ENCODE data around the gene INTS15. TPM values are rescaled to one million over a fixed set of nuclear protein-coding genes. Genes with fewer than 3 reads are reported as not detected.

The INTS15 gene
- total RNA-seq, 1 donor from 2014 or later, result 7.4 TPM

DNA sequence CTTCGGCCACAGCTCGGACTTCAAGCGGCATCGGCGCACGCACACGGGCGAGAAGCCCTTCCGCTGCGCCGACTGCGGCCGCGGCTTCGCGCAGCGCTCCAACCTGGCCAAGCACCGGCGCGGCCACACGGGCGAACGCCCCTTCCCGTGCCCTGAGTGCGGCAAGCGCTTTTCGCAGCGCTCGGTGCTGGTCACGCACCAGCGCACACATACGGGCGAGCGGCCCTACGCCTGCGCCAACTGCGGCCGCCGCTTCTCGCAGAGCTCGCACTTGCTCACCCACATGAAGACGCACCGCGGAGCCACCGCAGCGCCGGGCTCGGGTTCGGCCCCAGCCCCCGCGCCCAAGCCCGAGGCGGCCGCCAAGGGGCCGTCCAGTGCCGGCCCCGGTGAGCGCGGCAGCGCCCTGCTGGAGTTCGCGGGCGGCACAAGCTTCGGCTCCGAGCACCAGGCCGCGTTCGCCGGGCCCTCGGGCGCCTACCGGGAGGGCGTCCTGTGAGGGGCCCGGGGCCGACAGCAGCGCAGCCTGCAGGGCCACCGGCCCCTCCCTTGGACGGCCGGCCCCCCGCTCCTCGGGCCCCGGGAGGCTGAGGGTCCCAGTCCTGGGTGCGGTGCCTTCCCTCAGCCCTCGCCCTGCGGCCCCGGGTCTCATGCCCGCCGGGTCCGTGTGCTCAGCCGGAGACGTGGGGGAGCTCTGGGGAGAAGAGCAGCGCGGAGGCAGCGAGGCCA lies 64.5 kb downstream of the INTS15 start:
- DNase-seq (ENCODE audit: low read depth) (no peak), FAIRE-seq (no peak)
- TF ChIP-seq, protein P1, sequence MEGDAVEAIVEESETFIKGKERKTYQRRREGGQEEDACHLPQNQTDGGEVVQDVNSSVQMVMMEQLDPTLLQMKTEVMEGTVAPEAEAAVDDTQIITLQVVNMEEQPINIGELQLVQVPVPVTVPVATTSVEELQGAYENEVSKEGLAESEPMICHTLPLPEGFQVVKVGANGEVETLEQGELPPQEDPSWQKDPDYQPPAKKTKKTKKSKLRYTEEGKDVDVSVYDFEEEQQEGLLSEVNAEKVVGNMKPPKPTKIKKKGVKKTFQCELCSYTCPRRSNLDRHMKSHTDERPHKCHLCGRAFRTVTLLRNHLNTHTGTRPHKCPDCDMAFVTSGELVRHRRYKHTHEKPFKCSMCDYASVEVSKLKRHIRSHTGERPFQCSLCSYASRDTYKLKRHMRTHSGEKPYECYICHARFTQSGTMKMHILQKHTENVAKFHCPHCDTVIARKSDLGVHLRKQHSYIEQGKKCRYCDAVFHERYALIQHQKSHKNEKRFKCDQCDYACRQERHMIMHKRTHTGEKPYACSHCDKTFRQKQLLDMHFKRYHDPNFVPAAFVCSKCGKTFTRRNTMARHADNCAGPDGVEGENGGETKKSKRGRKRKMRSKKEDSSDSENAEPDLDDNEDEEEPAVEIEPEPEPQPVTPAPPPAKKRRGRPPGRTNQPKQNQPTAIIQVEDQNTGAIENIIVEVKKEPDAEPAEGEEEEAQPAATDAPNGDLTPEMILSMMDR (IDR thresholded peaks at IDR 0.05; ENCODE audit: insufficient read depth, low read length, severe bottlenecking), result no peak
- Histone ChIP-seq H3K36me3 (ENCODE audit: control insufficient read depth, insufficient read depth, low read length) (peaks cover 12% of the 10 kb centered on the region), H3K4me3 (ENCODE audit: low read depth, low read length) (no peak overlapping the region), H3K27me3 (ENCODE audit: control insufficient read depth, insufficient read depth, low read length) (no peaks in the 10 kb centered on the region)

DNA sequence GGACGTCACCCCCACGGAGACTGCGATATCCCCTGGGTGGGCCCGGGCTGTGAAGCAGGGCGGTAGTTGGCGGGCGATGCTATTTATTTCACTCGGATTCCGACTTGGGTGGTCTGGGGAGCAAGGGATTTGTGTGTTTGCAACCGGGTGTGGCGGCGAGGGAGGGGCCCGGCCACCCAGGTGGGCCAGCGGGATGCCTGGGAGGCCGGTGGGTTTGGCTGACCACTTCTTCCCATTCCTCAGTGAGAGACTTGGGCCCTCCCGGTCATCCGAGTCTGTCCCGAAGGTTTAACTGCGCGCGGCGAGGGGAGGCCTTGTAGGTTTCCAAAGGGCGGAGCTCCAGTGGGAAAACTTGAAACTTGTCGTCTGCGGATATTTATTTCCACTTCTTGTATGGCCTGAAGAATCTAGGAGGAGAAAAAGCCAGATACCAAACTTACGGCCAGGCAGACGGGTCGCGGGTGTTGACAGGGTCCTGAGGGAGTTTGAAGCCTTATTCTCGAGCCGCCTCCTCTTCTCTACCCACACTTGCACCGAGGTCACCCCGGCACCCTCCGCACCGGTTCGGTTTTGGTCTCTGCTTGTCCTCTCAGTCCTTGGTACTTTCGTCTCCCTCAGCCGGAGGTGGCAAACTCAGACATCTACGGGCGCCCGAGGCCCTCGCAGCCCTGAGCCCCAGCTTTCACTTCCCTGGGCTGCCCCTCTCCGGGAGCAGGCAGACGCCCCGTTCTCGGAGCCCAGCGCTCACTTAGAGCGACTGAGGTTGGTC lies 65.2 kb downstream of the INTS15 start:
- no peak for DNase-seq (ENCODE audit: low read depth)

DNA sequence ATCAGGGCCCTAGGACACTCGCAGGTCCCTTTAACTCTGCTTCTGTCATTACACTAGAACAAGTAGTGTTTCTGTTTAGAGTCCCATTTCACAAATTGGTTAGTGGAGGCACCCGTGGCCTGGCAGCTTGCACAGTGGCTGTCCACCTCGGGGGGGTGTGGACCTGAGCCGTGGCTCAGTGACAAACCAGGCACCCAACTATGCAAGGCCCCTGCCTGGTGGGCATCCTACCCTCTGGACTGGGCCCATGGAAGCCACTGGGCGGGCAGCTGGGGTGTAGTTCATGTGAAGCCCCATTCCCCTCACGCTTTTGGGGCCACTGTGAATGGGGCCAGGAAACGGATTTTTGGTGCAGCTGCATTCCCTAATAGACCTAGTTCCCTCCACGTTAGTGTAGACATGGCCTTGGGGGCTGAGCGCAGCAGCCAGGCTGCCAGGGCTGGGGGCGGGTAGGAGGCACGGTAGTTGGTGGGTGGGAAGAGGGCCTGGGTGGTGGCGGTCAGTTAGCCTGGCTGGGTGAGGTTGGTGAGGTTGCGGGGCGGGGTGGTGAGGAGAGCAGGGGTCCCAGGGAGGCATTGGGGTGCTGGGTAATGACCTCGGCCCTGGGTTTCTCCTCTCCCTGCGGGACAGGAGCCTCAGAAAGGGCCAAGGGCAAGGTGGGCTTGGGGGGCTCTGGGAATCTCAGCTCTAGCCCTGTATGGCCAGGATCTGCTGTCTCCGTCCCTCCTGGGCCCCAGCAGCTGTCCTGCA lies 66.0 kb downstream of the INTS15 start:
- no peak for DNase-seq (ENCODE audit: low read depth)
- Histone ChIP-seq H3K4me3 (ENCODE audit: low read depth, low read length) (no peak overlapping the region), H3K27me3 (ENCODE audit: control insufficient read depth, insufficient read depth, low read length) (no peaks in the 10 kb centered on the region), H3K36me3 (ENCODE audit: control insufficient read depth, insufficient read depth, low read length) (peaks cover 4% of the 10 kb centered on the region)
- no peak for FAIRE-seq
- TF ChIP-seq, protein P1 (IDR thresholded peaks at IDR 0.05; ENCODE audit: insufficient read depth, low read length, severe bottlenecking), result no peak

More for the DNA sequence above, 65.2 kb downstream of the INTS15 start:
- TF ChIP-seq, protein P1 (IDR thresholded peaks at IDR 0.05; ENCODE audit: insufficient read depth, low read length, severe bottlenecking), result no peak
- H3K4me3 ChIP-seq (ENCODE audit: low read depth, low read length), result no peak overlapping the region
- no peaks in the 10 kb centered on the region for H3K27me3 ChIP-seq (ENCODE audit: control insufficient read depth, insufficient read depth, low read length)
- FAIRE-seq, result no peak
- H3K36me3 ChIP-seq (ENCODE audit: control insufficient read depth, insufficient read depth, low read length), result peaks cover 7% of the 10 kb centered on the region

DNA sequence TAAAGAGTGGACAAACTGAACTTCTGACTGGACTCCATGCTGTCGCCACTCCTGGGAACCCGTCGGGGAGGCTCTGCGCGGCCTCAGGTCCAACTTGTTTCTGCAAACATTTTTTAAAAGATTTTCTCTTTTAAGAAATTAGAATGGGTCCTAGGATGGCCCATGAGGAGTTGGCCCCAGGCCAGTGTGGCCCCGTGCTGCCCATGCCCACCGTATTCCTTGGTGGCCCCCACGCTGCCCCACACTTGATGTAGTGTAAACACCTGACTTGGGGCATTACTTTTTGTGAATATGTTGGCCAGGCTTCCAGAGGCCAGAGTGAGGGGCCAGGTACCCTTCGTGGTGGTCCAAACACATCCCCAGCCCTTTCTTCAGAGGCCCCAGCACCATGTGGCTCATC lies 66.6 kb downstream of the INTS15 start:
- TF ChIP-seq, protein P1 (IDR thresholded peaks at IDR 0.05; ENCODE audit: insufficient read depth, low read length, severe bottlenecking), result no peak
- FAIRE-seq (no peak), DNase-seq (ENCODE audit: low read depth) (no peak)
- H3K36me3 ChIP-seq (ENCODE audit: control insufficient read depth, insufficient read depth, low read length), result peaks cover 4% of the 10 kb centered on the region
- no peak overlapping the region for H3K4me3 ChIP-seq (ENCODE audit: low read depth, low read length)
- H3K27me3 ChIP-seq (ENCODE audit: control insufficient read depth, insufficient read depth, low read length), result no peaks in the 10 kb centered on the region

Other genes starting within 250 kb of the INTS15 start
- gene FAM220A, start 241.1 kb upstream of the INTS15 start, total RNA-seq, result 31.6 and 42.5 TPM in 2 replicates
- 81.5 and 108 TPM in 2 replicates for gene RAC1, start 215.5 kb upstream of the INTS15 start, total RNA-seq
- 22.5 and 27.1 TPM in 2 replicates for gene DAGLB, start 142.1 kb upstream of the INTS15 start, total RNA-seq
- gene KDELR2, start 105.9 kb upstream of the INTS15 start, total RNA-seq, result 72.1 and 90.6 TPM in 2 replicates
- 0.26 TPM in 2 replicates for gene GRID2IP, start 38.6 kb upstream of the INTS15 start, total RNA-seq
- gene ZDHHC4, start 12.6 kb upstream of the INTS15 start, total RNA-seq, result 92.1 and 94.6 TPM in 2 replicates
- 0.26 and 0.53 TPM in 2 replicates for gene ZNF853, start 25.6 kb downstream of the INTS15 start, total RNA-seq
- gene ZNF316, start 47.3 kb downstream of the INTS15 start, total RNA-seq, result 12.4 and 16.3 TPM in 2 replicates
- gene ZNF12, start 116.9 kb downstream of the INTS15 start, total RNA-seq, result 12.6 and 16.4 TPM in 2 replicates
- 0.51 TPM in 1 of 2 replicates, not detected in the other for gene RSPH10B2, start 164.1 kb downstream of the INTS15 start, total RNA-seq
- gene CCZ1B, start 236.3 kb downstream of the INTS15 start, total RNA-seq, result 57.7 and 84.0 TPM in 2 replicates

Measured in bronchial epithelial cell (primary cell).